Activated CD8-positive, alpha-beta memory T cell treated with anti-CD3 and anti-CD28 coated beads, Interleukin-2, amount 50 U/mL, for 4 hours (primary cell): ENCODE data around the gene JMJD4.

ENCODE experiments used
- DNase-seq: peaks from one replicate; pipeline ENCODE4 v3.0.0-alpha.2; 2020

The JMJD4 gene

DNA sequence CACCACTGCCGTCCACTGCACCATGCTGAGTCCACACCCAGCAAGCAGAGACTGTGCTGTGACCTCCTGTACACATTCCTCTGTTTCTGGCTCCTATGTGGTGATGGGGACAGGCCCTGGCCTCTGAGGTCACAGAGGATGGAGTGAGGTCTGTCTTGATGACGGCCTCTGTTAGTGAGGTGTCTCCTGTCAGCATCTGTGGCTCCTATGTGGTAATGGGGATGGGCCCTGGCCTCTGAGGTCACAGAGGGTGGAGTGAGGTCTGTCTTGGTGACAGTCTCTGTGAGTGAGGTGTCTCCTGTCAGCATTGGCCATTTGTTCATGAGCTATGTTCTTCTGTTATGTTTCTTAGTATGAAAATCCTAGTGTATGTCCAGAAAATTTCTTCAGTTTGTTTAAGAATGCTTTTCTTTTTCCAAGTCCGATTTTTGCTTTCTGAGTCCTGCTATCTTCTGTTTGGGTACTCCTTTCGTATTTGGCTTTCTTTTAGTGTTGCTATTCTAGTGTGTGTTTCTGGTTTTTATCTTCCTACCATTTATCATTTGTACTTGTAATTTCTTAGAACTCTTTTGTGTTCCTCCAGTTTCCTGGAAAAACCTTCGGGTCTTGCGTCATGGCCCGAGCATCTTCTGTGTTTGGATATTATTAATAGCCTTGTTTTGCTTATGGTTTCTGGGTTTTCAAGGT, 13.5 kb upstream of the JMJD4 start:
- DNase-seq = no peak

DNA sequence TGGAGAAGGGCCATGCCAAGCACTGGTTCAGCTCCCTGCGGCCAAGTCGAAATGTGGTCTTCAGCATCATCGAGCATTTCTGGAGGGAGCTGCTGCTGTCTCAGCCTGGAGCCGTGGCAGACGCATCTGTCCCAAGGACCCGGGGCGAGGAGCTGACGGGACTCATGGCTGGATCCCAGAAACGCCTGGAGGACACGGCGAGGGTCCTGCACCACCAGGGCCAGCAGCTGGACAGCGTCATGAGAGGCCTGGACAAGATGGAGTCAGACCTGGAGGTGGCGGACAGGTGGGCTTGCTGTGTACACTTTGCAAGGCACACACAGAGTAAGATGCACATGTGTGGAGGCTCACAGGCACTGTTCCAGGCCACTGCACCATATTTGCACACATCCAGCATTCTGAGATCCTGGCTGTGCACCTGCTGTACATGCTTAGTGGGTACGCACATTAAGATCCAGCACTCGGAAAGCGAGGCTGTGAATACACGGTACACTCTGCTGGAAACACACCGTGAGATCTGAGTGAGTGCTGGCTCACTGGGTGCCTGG, 12.9 kb upstream of the JMJD4 start:
- DNase-seq = no peak

DNA sequence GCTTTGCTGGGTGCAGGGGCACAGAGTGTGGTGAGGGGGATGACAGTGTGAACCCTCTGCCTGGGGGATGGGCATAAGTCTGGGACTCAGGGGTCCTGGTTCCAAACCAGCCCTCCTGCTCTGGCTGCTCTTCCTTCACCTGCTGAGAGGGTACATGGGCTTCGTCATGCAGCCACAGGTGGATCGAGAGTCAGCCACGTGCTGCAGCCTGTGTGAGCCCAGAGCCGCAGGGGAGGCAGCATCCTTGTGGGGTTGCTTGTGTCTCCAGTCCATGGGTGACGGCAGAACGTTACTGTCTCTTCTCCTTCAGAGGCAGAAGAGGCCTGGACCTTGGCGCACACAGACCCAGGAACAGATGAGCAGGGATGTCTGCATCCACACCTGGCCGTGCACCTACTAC, 12.3 kb upstream of the JMJD4 start:
- no peak for DNase-seq

- no peak for DNase-seq
These were observed 11.6 kb upstream of the JMJD4 start for GRCh38 chr1:227746676-227747075.

- no peak for DNase-seq
These were observed 10.6 kb upstream of the JMJD4 start for GRCh38 chr1:227745568-227746265.

DNA sequence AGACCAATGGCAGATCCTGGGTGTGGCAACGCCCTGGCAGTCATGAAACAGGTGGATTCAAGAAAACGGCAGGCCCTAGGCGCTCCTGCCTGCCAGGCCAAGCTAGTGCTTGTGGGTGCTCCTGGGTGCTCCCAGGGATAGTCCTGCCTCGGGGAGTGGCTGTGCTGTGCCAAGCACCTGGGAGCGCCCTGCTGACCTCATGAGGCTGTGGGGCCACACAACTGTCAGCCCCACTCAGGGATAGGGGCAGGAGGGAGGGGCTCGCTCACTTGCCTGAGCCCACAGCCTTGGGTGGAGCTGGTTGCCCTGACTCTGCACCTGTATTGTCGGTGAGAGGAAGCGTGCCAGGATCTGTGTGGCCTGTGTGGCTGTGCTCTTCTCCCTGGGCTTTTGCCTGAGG, 9.6 kb upstream of the JMJD4 start:
- DNase-seq = no peak

- DNase-seq = no peak
These were observed 7.9 kb upstream of the JMJD4 start for GRCh38 chr1:227742738-227743715.

DNA sequence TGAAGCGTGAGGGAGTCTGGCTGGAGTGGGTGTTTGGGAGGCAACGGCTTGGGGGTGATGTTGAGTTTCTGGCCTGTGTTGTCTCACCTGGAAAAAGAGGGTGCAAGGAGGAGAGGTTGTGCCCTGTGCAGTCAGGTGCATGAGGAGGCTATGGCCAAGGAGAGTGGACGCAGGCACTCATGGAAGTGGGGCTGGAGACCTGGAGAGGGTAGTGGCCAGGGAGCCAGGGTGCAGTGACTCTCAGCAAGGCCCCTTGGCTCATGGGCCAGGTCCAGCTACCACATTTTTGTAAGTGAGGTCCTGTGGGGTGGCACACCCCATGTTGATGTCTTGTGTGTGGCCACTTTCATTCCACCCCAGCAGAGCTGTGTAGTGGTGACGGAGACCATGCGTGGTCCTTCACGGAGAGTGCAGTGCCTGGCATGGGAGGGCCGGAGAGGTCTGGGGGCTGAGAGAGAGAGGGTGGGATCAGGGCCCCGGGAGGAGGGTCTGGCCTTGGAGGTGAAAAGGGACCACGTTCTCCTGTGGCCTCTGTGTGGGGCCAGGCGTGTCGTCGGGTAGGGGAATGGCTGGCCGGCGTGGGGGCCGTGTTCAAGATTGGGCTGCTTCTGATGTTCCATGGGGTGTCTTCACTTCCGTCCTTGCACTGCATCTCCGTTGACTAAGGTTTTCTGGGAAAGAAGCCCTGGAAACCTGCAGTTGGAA, 6.2 kb upstream of the JMJD4 start:
- no peak for DNase-seq

- no peak for DNase-seq
These were observed 5.4 kb upstream of the JMJD4 start for GRCh38 chr1:227740401-227740960.

- no peak for DNase-seq
These were observed 4.5 kb upstream of the JMJD4 start for GRCh38 chr1:227739636-227740035.

- no peak for DNase-seq
These were observed 3.7 kb upstream of the JMJD4 start for GRCh38 chr1:227738820-227739219.

DNA sequence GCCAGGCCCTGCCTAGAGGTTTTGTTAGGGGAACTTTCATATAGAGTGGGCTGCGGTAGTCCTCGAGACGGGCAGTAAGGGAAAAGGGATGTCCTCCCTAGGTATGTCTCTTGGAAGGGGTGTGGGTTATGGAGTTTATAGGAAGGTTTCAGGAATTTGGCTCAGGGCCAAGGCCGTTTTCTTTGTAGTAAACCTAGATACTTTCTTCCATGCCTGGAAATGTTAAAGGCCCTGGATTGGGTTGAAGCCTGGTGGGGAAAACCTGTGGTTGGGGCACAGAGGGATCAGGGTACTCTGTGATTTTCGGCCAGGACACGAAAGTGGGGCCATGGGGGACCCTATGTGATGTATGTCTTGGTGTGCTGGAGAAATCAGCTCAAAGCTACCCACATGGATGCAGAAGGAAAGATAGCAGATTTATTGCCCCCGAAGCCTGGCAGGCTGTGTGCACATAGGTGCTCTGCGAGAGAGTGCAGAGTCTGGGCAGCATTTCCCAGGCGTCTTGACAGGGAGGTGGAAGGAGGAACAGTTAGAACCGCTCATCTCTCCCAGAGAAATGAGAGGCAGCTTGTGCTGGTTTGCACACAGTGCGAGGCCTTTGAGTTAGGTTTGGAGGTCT, 1.8 kb upstream of the JMJD4 start:
- DNase-seq = no peak

DNA sequence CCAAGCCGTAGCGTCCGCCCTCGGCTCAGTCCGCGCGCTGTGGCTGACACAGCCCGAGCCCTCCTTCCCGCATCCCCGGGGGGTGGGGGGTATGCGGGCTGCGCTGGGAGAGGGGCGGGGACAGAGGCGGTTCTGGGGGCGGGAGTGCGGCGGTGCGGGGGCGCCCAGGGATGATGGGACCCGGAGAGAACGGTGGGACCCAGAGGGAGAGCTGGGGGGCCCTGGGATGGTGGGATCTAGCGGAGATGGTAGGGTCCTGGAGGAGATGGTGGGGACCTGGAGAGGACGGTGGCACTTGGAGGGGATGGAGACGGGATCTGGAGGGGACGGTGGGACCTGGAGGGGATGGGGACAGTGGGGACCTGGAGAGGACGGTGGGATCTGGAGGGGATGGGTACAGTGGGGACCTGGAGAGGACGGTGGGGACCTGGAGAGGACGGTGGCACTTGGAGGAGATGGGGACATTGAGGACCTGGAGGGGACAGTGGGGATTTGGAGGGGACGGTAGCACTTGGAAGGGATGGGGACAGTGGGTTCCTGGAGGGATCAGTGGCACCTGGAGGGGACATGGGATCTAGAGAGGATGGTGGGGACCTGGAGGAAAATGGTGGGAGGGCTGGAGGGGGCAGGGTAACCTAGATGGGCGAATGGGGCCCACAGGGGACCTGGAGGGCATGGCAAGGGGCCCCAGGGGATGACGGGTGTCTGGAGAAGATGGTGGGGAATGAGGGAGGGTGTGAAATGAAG, 610 bp upstream of the JMJD4 start:
- no peak for DNase-seq

GRCh38 chr1:227734546-227734855, 601 bp downstream of the JMJD4 start:
- no peak for DNase-seq

- DNase-seq = no peak
These were observed 1.2 kb downstream of the JMJD4 start for GRCh38 chr1:227733751-227734545.

- no peak for DNase-seq
These were observed 1.8 kb downstream of the JMJD4 start for GRCh38 chr1:227733309-227733705.

- DNase-seq = no peak
These were observed 2.4 kb downstream of the JMJD4 start for GRCh38 chr1:227732586-227733308.

GRCh38 chr1:227731696-227732585, 3.2 kb downstream of the JMJD4 start:
- DNase-seq = no peak
